Activated CD8-positive, alpha-beta T cell treated with anti-CD3 and anti-CD28 coated beads for 36 hours (primary cell): ENCODE measurements around the gene RGS9. TPM values are rescaled to one million over a fixed set of nuclear protein-coding genes. Genes with fewer than 3 reads are reported as not detected.

Experiments
- ATAC-seq: fragments of 200-7000 bp; cut with Tn5 transposase; one replicate; pipeline ENCODE4 v1.10.0; 2021; ENCODE audit warnings: mild to moderate bottlenecking, moderate library complexity
- CTCF ChIA-PET: fragments of 350-600 bp; sonication (Branson Sonifier 250); formaldehyde crosslinking; loops from one replicate; lab custom pipeline; 2021; ENCODE audit warnings: antibody characterized with exemption; lab: Charles Lee
- POLR2A ChIA-PET: fragments of 350-600 bp; sonication (Branson Sonifier 250); formaldehyde crosslinking; loops from one replicate; lab custom pipeline; 2021; ENCODE audit warnings: antibody characterized with exemption; lab: Charles Lee
- DNase-seq: peaks from one replicate; pipeline ENCODE4 v3.0.0-alpha.2; 2020
- H3K27ac Mint-ChIP-seq: one replicate; pipeline ENCODE4 v1.8.0; 2021; ENCODE audit warnings: mild to moderate bottlenecking, mixed read lengths
- H3K27me3 Mint-ChIP-seq: one replicate; pipeline ENCODE4 v1.8.0; 2021; ENCODE audit warnings: mixed read lengths
- H3K36me3 Mint-ChIP-seq: one replicate; pipeline ENCODE4 v1.8.0; 2021; ENCODE audit warnings: low read depth, mixed read lengths
- H3K4me1 Mint-ChIP-seq: one replicate; pipeline ENCODE4 v1.8.0; 2021; ENCODE audit warnings: low read depth, mixed read lengths
- H3K4me3 Mint-ChIP-seq: one replicate; pipeline ENCODE4 v1.8.0; 2021; ENCODE audit warnings: mild to moderate bottlenecking, moderate library complexity, mixed read lengths
- H3K9me3 Mint-ChIP-seq: one replicate; pipeline ENCODE4 v1.8.0; 2021; ENCODE audit warnings: mixed read lengths
- intact Hi-C: fragments of 100-400 bp; cut with micrococcal nuclease; formaldehyde crosslinking; loops from one replicate; pipeline ENCODE4 v1.10.0; 2022
- total RNA-seq, 2 experiments: library from RNA; stranded (reverse); gene quantifications; one replicate each; pipeline ENCODE4 v1.2.3, GENCODE V29; 2021
- TF ChIP-seq, protein P1 (sequence below): fragments of 200-600 bp; IDR thresholded peaks from one replicate; pipeline ENCODE4 v1.8.0; 2022; ENCODE audit warnings: antibody characterized with exemption, mild to moderate bottlenecking

The RGS9 gene
- total RNA-seq, 2 experiments from 2014 or later, result 1.3 to 1.9 TPM

DNA sequence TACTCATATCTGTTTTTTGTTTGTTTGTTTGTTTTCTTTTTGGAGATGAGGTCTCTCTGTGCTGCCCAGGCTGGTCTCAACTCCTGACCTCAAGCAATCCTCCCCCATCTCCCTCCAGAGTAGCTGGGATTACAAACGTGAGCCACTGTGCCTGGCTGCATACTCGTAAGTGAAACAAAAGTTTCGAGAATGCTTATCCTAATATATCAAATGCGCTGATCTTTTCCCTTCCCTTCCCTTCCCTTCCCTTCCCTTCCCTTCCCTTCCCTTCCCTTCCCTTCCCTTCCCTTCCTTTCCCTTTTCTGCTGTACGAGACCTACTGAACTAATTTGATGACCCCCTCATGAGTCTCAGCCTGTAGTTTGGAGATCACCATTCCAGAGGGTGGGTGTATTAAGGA, 122.1 kb downstream of the RGS9 start:
- CTCF ChIA-PET, result no interaction called here
- ATAC-seq (no peak), DNase-seq (no peak)
- peaks cover 3% of the 10 kb centered on the region for H3K27me3 Mint-ChIP-seq
- H3K4me3 Mint-ChIP-seq, result no peak overlapping the region
- intact Hi-C loops, result no loop called here
- H3K27ac Mint-ChIP-seq, result no peak overlapping the region
- no peaks in the 10 kb centered on the region for H3K36me3 Mint-ChIP-seq
- POLR2A ChIA-PET, result no interaction called here
- TF ChIP-seq, protein P1, sequence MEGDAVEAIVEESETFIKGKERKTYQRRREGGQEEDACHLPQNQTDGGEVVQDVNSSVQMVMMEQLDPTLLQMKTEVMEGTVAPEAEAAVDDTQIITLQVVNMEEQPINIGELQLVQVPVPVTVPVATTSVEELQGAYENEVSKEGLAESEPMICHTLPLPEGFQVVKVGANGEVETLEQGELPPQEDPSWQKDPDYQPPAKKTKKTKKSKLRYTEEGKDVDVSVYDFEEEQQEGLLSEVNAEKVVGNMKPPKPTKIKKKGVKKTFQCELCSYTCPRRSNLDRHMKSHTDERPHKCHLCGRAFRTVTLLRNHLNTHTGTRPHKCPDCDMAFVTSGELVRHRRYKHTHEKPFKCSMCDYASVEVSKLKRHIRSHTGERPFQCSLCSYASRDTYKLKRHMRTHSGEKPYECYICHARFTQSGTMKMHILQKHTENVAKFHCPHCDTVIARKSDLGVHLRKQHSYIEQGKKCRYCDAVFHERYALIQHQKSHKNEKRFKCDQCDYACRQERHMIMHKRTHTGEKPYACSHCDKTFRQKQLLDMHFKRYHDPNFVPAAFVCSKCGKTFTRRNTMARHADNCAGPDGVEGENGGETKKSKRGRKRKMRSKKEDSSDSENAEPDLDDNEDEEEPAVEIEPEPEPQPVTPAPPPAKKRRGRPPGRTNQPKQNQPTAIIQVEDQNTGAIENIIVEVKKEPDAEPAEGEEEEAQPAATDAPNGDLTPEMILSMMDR, result no peak
- peaks cover 12% of the 10 kb centered on the region for H3K4me1 Mint-ChIP-seq
- H3K9me3 Mint-ChIP-seq, result peaks cover 10% of the 10 kb centered on the region

- peaks cover 2% of the 10 kb centered on the region for H3K27me3 Mint-ChIP-seq
- no peak for DNase-seq
- ChIA-PET POLR2A (no interaction called here), CTCF (interaction anchor here (1.4 kb wide), 1 partner anchor 28 kb away, joined by 4 read pairs; no protein-coding TSS in a partner anchor)
- TF ChIP-seq, protein P1, result no peak
- H3K36me3 Mint-ChIP-seq, result no peaks in the 10 kb centered on the region
- H3K4me1 Mint-ChIP-seq, result peaks cover 12% of the 10 kb centered on the region
- H3K4me3 Mint-ChIP-seq, result no peak overlapping the region
- H3K9me3 Mint-ChIP-seq, result peaks cover 10% of the 10 kb centered on the region
- H3K27ac Mint-ChIP-seq, result no peak overlapping the region
- intact Hi-C loops, result no loop called here
- ATAC-seq, result no peak
Observed at GRCh38 chr17:65259696-65260485, 122.7 kb downstream of the RGS9 start.

DNA sequence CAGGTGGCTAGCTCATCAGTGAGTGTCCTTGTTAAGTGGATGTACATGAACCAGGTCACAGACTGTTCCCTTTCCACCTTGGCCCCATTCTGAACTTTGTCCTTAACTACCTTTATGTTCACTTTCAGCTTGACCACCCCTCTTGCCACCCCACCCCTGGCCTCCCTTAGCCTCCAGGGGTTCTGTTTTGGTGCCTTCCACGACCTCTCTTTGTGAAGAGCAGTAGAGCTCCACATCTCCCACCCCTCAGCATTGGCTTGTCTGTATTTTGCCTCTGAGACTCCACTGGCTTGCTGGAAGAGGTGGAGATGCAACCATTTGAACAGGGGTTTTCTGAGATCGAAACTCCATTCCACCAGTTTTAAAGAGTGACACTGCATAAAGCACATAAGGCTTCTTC, 123.5 kb downstream of the RGS9 start:
- ATAC-seq (no peak), DNase-seq (no peak)
- TF ChIP-seq, protein P1, result no peak
- Mint-ChIP-seq H3K4me1 (peaks cover 17% of the 10 kb centered on the region), H3K27ac (no peak overlapping the region), H3K27me3 (peaks cover 2% of the 10 kb centered on the region), H3K9me3 (peaks cover 10% of the 10 kb centered on the region), H3K36me3 (no peaks in the 10 kb centered on the region), H3K4me3 (no peak overlapping the region)
- ChIA-PET POLR2A (no interaction called here), CTCF (interaction anchor here (1.4 kb wide), 1 partner anchor 29 kb away, joined by 4 read pairs; no protein-coding TSS in a partner anchor)
- intact Hi-C loops, result no loop called here

- intact Hi-C loops, result no loop called here
- H3K9me3 Mint-ChIP-seq, result peaks cover 7% of the 10 kb centered on the region
Observed at GRCh38 chr17:65261152-65261551, 124.0 kb downstream of the RGS9 start.

More at GRCh38 chr17:65261152-65261551, 124.0 kb downstream of the RGS9 start:
- TF ChIP-seq, protein P1, result no peak
- no peak overlapping the region for H3K4me3 Mint-ChIP-seq
- DNase-seq, result no peak
- ATAC-seq, result no peak
- peaks cover 19% of the 10 kb centered on the region for H3K4me1 Mint-ChIP-seq
- H3K27ac Mint-ChIP-seq, result no peak overlapping the region
- H3K36me3 Mint-ChIP-seq, result no peaks in the 10 kb centered on the region
- ChIA-PET POLR2A (no interaction called here), CTCF (interaction anchor here (1.4 kb wide), 2 partner anchors 29 to 296 kb away, joined by 3 to 4 read pairs; no protein-coding TSS in a partner anchor)
- peaks cover 2% of the 10 kb centered on the region for H3K27me3 Mint-ChIP-seq
